H9 (cell line): Measurements from ENCODE around the gene CTF1. TPM values are rescaled to one million over a fixed set of nuclear protein-coding genes. Genes with fewer than 3 reads are reported as not detected.

ENCODE experiments used
- DNase-seq: peaks from one replicate; pipeline ENCODE4 v3.0.0-alpha.2; 2017
- H2AFZ ChIP-seq: one replicate; pipeline ENCODE4 v1.6.1; 2013; ENCODE audit warnings: mild to moderate bottlenecking, low read length, control low read depth, moderate library complexity
- H2AK5ac ChIP-seq: 2 replicates; pipeline ENCODE4 v1.6.1; 2013; ENCODE audit warnings: low read length, control low read depth, mixed read lengths; ENCODE audit not compliant: insufficient read length
- H2BK120ac ChIP-seq: one replicate; pipeline ENCODE4 v1.6.1; 2013; ENCODE audit warnings: low read depth, mild to moderate bottlenecking, low read length, control low read depth, inconsistent platforms; ENCODE audit not compliant: poor library complexity, severe bottlenecking
- H2BK12ac ChIP-seq: 2 replicates; pipeline ENCODE4 v1.6.1; 2013; ENCODE audit warnings: low read length, control low read depth, mixed read lengths, low read depth; ENCODE audit not compliant: insufficient read length
- H2BK15ac ChIP-seq: 2 replicates; pipeline ENCODE4 v1.6.1; 2013; ENCODE audit warnings: low read depth, low read length, control low read depth
- H2BK20ac ChIP-seq: one replicate; pipeline ENCODE4 v1.6.1; 2013; ENCODE audit warnings: low read depth, mild to moderate bottlenecking, low read length, control low read depth, inconsistent platforms; ENCODE audit not compliant: poor library complexity, severe bottlenecking
- H2BK5ac ChIP-seq: 2 replicates; pipeline ENCODE4 v1.6.1; 2013; ENCODE audit warnings: low read length, control low read depth, mixed read lengths; ENCODE audit not compliant: insufficient read length
- H3K14ac ChIP-seq: 2 replicates; pipeline ENCODE4 v1.6.1; 2013; ENCODE audit warnings: low read length, control low read depth; ENCODE audit not compliant: insufficient read depth
- H3K18ac ChIP-seq: 2 replicates; pipeline ENCODE4 v1.6.1; 2013; ENCODE audit warnings: low read depth, mild to moderate bottlenecking, mixed read lengths, low read length, control low read depth; ENCODE audit not compliant: insufficient read length
- H3K23ac ChIP-seq: 2 replicates; pipeline ENCODE4 v1.6.1; 2013; ENCODE audit warnings: low read length, control low read depth, mixed read lengths, low read depth; ENCODE audit not compliant: insufficient read length
- H3K23me2 ChIP-seq: 2 replicates; pipeline ENCODE4 v1.6.1; 2013; ENCODE audit warnings: low read depth, mild to moderate bottlenecking, mixed read lengths, low read length, control low read depth; ENCODE audit not compliant: insufficient read length, poor library complexity, severe bottlenecking
- H3K27ac ChIP-seq: 2 replicates; pipeline ENCODE4 v1.5.1; 2013; ENCODE audit warnings: low read length, control low read depth, mixed read lengths, low read depth; ENCODE audit not compliant: insufficient read length
- H3K27me3 ChIP-seq: 2 replicates; pipeline ENCODE4 v1.6.1; 2013; ENCODE audit warnings: low read length, control low read depth, inconsistent platforms; ENCODE audit not compliant: insufficient read depth
- H3K4ac ChIP-seq: 2 replicates; pipeline ENCODE4 v1.6.1; 2013; ENCODE audit warnings: low read depth, mild to moderate bottlenecking, control low read depth, inconsistent platforms, low read length, moderate library complexity
- H3K4me1 ChIP-seq: 2 replicates; pipeline ENCODE4 v1.6.1; 2013; ENCODE audit warnings: low read length, control low read depth, inconsistent platforms; ENCODE audit not compliant: insufficient read depth
- H3K4me2 ChIP-seq: 2 replicates; pipeline ENCODE4 v1.6.1; 2013; ENCODE audit warnings: low read length, control low read depth, mixed read lengths; ENCODE audit not compliant: insufficient read length, insufficient read depth
- H3K56ac ChIP-seq: 2 replicates; pipeline ENCODE4 v1.6.1; 2013; ENCODE audit warnings: low read depth, mild to moderate bottlenecking, mixed read lengths, low read length, control low read depth; ENCODE audit not compliant: insufficient read length
- H3K79me1 ChIP-seq: 2 replicates; pipeline ENCODE4 v1.6.1; 2013; ENCODE audit warnings: low read depth, mild to moderate bottlenecking, moderate library complexity, low read length, control low read depth, inconsistent platforms; ENCODE audit not compliant: insufficient read depth, poor library complexity, severe bottlenecking
- H3K79me2 ChIP-seq: 2 replicates; pipeline ENCODE4 v1.6.1; 2013; ENCODE audit warnings: low read length, control low read depth, inconsistent platforms; ENCODE audit not compliant: insufficient read depth
- H3K9ac ChIP-seq: 2 replicates; pipeline ENCODE4 v1.6.1; 2013; ENCODE audit warnings: low read length, control low read depth, mixed read lengths; ENCODE audit not compliant: insufficient read length; ENCODE audit errors: extremely low read depth
- H3K9me3 ChIP-seq: one replicate; pipeline ENCODE4 v1.6.1; 2013; ENCODE audit warnings: low read depth, low read length, inconsistent platforms; ENCODE audit not compliant: control insufficient read depth
- H3T11ph ChIP-seq: one replicate; pipeline ENCODE4 v1.6.1; 2013; ENCODE audit warnings: mild to moderate bottlenecking, low read length, control low read depth, inconsistent platforms
- H4K20me1 ChIP-seq: one replicate; pipeline ENCODE4 v1.6.1; 2013; ENCODE audit not compliant: control insufficient read depth, insufficient read length, insufficient read depth
- H4K5ac ChIP-seq: 2 replicates; pipeline ENCODE4 v1.6.1; 2013; ENCODE audit warnings: low read depth, mild to moderate bottlenecking, mixed read lengths, low read length, control low read depth; ENCODE audit not compliant: insufficient read length
- H4K8ac ChIP-seq: replicated peaks from 2 replicates; pipeline ENCODE4 v1.6.1; 2013; ENCODE audit warnings: low read length, control low read depth, mixed read lengths, low read depth; ENCODE audit not compliant: insufficient read length
- H4K91ac ChIP-seq: 2 replicates; pipeline ENCODE4 v1.6.1; 2013; ENCODE audit warnings: low read depth, mild to moderate bottlenecking, moderate library complexity, mixed read lengths, low read length, control low read depth; ENCODE audit not compliant: insufficient read length
- H3K27ac Mint-ChIP-seq, 3 experiments: 2 replicates in 2 of 3; 3 replicates in 1 of 3; pipeline ENCODE4 v1.8.0; 2020 to 2021; ENCODE audit warnings: mixed read lengths in 3 of 3, mild to moderate bottlenecking in 1 of 3, moderate library complexity in 1 of 3
- H3K27me3 Mint-ChIP-seq: 2 replicates; pipeline ENCODE4 v1.8.0; 2021; ENCODE audit warnings: low read depth, mild to moderate bottlenecking, moderate library complexity, mixed read lengths
- H3K36me3 Mint-ChIP-seq, 3 experiments: 2 replicates in 2 of 3; 3 replicates in 1 of 3; pipeline ENCODE4 v1.8.0; 2020 to 2021; ENCODE audit warnings: low read depth in 3 of 3, mixed read lengths in 3 of 3; ENCODE audit not compliant: insufficient read depth in 1 of 3
- H3K4me1 Mint-ChIP-seq, 2 experiments: 2 replicates each; pipeline ENCODE4 v1.8.0; 2020; ENCODE audit warnings: mixed read lengths in 2 of 2
- H3K4me3 Mint-ChIP-seq, 2 experiments: 2 replicates in 1 of 2; 3 replicates in 1 of 2; pipeline ENCODE4 v1.8.0; 2020 to 2021; ENCODE audit warnings: mild to moderate bottlenecking in 2 of 2, mixed read lengths in 2 of 2, moderate library complexity in 1 of 2
- H3K9me3 Mint-ChIP-seq, 2 experiments: 2 replicates in 1 of 2; 3 replicates in 1 of 2; pipeline ENCODE4 v1.8.0; 2020; ENCODE audit warnings: mild to moderate bottlenecking in 2 of 2, mixed read lengths in 2 of 2, moderate library complexity in 1 of 2
- CTCF ChIP-seq: fragments of 200-600 bp; sonication (generic); conservative IDR thresholded peaks from 3 replicates; pipeline ENCODE4 v1.8.0; 2021; ENCODE audit warnings: antibody characterized with exemption, mild to moderate bottlenecking
- WGBS: extraction: QIAGEN DNeasy Blood & Tissue Kit; methylation state at CpG from one replicate; pipeline ENCODE4 v1.1.7; 2013; ENCODE audit warnings: missing lambda C conversion rate, low lambda C conversion rate, mixed read lengths; ENCODE audit not compliant: insufficient read length; ENCODE audit errors: extremely low coverage; 5-methylcytosine and 5-hydroxymethylcytosine counted together
- total RNA-seq: library from RNA; stranded (reverse); gene quantifications from 2 replicates; pipeline ENCODE4 v1.2.1, GENCODE V29; 2021

The CTF1 gene
- total RNA-seq, 1 experiment from 2014 or later = 0.72 TPM

DNA sequence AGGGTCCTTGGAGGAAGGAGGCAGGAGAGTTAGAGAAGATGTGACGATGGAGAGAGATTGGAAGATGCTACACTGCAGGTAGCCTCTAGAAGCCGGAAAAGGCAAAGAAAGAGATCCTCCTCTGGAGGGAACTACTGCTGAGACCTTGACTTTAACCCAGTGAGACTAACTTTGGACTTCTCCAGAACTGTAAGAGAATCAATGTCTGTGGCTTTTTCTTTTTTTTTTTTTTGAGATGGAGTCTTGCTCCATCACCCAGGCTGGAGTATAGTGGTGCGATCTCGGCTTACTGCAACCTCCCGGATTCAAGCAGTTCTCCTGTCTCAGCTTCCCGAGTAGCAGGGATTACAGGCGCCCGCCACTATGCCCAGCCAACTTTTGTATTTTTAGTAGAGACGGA is 11.2 kb upstream of the CTF1 start:
- Histone ChIP-seq H3K4ac (no peak overlapping the region), H2BK120ac (no peak overlapping the region), H3K79me2 (no peaks in the 10 kb centered on the region), H4K8ac (no peak overlapping the region), H4K5ac (no peak overlapping the region), H3T11ph (no peak overlapping the region), H3K23me2 (no peaks in the 10 kb centered on the region), H3K9ac (no peak overlapping the region), H3K4me1 (no peaks in the 10 kb centered on the region), H3K79me1 (no peaks in the 10 kb centered on the region), H2BK5ac (no peak overlapping the region), H3K9me3 (no peaks in the 10 kb centered on the region), H4K20me1 (no peaks in the 10 kb centered on the region), H3K14ac (no peak overlapping the region), H3K4me2 (no peak overlapping the region), H3K27me3 (no peaks in the 10 kb centered on the region), H2BK20ac (no peak overlapping the region), H2BK15ac (no peak overlapping the region), H3K27ac (no peak overlapping the region), H2BK12ac (no peak overlapping the region), H2AFZ (no peak overlapping the region), H3K18ac (no peak overlapping the region), H2AK5ac (no peak overlapping the region), H3K23ac (no peak overlapping the region), H4K91ac (no peak overlapping the region), H3K56ac (no peak overlapping the region)
- WGBS = no CpG with 5 or more reads among the region's 9 CpGs
- no peak for DNase-seq
- Mint-ChIP-seq H3K4me1 (peaks cover 4 to 9% of the 10 kb centered on the region in 2 experiments; a peak in 3 of 4 replicates), H3K36me3 (peaks cover 5 to 28% (median 25%) of the 10 kb centered on the region in 3 experiments; a peak in 6 of 7 replicates), H3K27ac (peak overlapping the region in 1 of 3 experiments; percentile 22; a peak in 1 of 7 replicates), H3K27me3 (no peaks in the 10 kb centered on the region; the same call in 1 of the 2 replicates), H3K9me3 (no peaks in the 10 kb centered on the region), H3K4me3 (no peak overlapping the region)
- TF ChIP-seq CTCF = no peak
